Tibial artery (tissue), 4 donors: Measurements from ENCODE around the gene CRPPA.
A peak's percentile ranks its signal among the peaks of the same experiment; 100 is the strongest.

Experiments used
- DNase-seq, 2 donors: peaks; one replicate each; pipeline ENCODE4 v3.0.0-alpha.2; 2019
- H3K27ac ChIP-seq, 2 donors: fragments of 200-600 bp; sonication (generic) in 1 of 2; 1 replicate in 1 of 2; 2 replicates in 1 of 2; pipeline ENCODE4 v1.5.1; 2018 to 2019; ENCODE audit warnings: mild to moderate bottlenecking in 1 of 2
- H3K27me3 ChIP-seq, 2 donors: fragments of 200-600 bp; sonication (generic) in 1 of 2; one replicate each; pipeline versions ENCODE4 v1.5.1 to v1.6.0; 2016 to 2019
- H3K36me3 ChIP-seq, 3 donors: fragments of 200-600 bp; sonication (generic) in 2 of 3; one replicate each; pipeline ENCODE4 v1.5.1; 2016 to 2019; ENCODE audit warnings: mild to moderate bottlenecking in 2 of 3
- H3K4me1 ChIP-seq, 4 donors: fragments of 200-600 bp; sonication (generic) in 2 of 4; 1 replicate in 3 of 4; 2 replicates in 1 of 4; pipeline ENCODE4 v1.5.1; 2016 to 2019
- H3K4me3 ChIP-seq, 2 donors: fragments of 200-600 bp; sonication (generic) in 1 of 2; 1 replicate in 1 of 2; 2 replicates in 1 of 2; pipeline ENCODE4 v1.5.1; 2018 to 2019; ENCODE audit warnings: mild to moderate bottlenecking in 2 of 2
- H3K9me3 ChIP-seq, 3 donors: fragments of 200-600 bp; sonication (generic) in 1 of 3; one replicate each; pipeline ENCODE4 v1.5.1; 2016 to 2019
- intact Hi-C: fragments of 100-400 bp; cut with DNase I; formaldehyde crosslinking; loops from one replicate; pipeline ENCODE4 v1.15.0; 2023; ENCODE audit warnings: low total_unique reads
- TF ChIP-seq, protein P1 (sequence below), 2 experiments: fragments of 200-600 bp in 1 of 2; fragments of 450-650 bp in 1 of 2; IDR thresholded peaks; one replicate each; pipeline ENCODE4 v1.5.1; 2017 to 2019; ENCODE audit warnings: antibody characterized with exemption in 2 of 2, mild to moderate bottlenecking in 1 of 2, moderate library complexity in 1 of 2

The CRPPA gene

DNA sequence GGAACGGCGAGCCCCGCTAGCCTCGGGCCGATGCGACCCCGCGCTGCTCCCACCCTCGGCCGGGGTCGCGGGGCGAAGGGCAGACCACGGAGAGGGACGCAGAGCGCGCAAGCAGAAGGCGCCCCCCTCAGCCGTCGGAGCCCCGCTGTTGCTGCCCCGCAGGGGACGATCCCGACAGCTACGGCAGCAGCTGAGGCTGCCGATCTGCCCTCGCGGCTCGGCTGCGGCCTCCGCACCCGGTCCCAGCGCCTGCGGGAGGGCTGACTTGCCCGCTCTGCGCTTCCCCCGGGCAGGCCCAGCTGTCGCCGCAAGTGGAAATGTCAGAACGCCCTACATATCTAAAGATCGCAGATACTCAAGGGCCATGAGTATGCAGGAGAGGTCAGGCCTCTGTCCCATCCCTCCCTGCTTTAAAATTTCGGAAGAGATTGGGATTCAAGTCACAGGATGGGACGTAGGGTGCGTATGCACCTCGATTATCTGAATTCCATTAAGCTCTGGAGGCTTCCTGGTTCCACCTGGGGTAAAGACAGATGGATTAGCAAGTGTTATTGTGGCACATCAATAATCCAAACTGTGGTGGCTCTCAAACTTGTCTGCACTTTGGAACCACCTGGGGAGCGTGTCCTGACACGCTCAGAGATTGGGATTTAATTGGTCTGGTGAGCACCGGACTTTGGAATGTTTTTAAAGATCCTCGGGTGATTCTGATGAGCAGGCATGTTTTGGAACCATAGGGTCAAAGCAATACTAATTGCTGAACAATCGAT, at the start of gene CRPPA:
TSS of gene CRPPA (minus strand) at position 206 of the 770 bp plus-strand sequence. CDS start 216 bp downstream, outside the sequence.
- peak within 1 kb of the TSS; percentile 59 to 74 for H3K4me3 ChIP-seq
- peak within 1 kb of the TSS; percentile 91 to 97 for H3K27ac ChIP-seq
- peak in 1 of 2 donors; percentile 69 for DNase-seq
- H3K9me3 ChIP-seq, result no peaks in the 10 kb centered on the region
- peaks cover 0 to 16% (median 13%) of the 10 kb centered on the region in 4 donors for H3K4me1 ChIP-seq
- intact Hi-C loops, result no loop called here
- no peaks in the 10 kb centered on the region for H3K27me3 ChIP-seq
- no peaks in the 10 kb centered on the region for H3K36me3 ChIP-seq
- TF ChIP-seq, protein P1, sequence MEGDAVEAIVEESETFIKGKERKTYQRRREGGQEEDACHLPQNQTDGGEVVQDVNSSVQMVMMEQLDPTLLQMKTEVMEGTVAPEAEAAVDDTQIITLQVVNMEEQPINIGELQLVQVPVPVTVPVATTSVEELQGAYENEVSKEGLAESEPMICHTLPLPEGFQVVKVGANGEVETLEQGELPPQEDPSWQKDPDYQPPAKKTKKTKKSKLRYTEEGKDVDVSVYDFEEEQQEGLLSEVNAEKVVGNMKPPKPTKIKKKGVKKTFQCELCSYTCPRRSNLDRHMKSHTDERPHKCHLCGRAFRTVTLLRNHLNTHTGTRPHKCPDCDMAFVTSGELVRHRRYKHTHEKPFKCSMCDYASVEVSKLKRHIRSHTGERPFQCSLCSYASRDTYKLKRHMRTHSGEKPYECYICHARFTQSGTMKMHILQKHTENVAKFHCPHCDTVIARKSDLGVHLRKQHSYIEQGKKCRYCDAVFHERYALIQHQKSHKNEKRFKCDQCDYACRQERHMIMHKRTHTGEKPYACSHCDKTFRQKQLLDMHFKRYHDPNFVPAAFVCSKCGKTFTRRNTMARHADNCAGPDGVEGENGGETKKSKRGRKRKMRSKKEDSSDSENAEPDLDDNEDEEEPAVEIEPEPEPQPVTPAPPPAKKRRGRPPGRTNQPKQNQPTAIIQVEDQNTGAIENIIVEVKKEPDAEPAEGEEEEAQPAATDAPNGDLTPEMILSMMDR (IDR thresholded peaks at IDR 0.05), result no peak

DNA sequence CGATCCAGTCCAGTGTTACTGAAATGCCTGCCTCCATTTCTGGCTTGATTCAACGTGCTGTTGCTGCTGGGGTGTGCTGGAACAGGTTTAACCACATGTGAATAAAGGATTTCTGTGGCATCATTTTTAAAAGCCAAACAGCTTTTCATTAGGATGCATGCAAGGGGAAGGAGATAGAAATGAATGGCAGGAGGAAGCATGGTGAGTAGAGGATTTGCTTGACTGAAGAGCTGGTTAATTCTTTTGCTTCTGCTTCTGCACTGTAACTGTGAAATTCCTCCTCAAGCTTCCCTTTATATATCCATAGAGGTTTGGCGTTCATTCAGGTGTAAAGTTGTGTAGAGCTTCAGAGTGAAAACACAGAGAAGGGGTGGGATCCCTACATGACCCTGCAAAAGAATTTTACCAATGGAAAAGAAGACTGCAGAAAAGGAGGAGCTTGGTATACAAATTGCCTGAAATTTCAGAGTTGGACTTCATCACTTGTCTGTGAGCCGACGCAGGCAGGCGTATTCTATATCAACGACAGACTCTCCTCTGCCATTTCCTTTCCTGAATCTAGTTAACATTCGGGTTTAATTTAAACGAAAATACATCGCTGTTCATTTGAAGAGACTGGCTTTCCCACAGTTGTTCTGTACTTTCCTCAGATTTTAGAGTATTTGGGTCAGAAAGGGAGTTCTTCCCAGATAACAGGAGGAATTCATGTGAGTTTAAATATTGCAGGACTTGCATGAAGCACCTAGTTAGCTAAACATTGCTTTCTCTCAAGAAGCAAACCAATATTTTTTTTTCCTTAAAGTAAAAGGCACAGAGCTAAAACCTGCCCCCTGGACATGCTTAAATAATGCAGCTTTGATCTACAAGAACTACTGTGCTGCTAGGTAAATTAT, 44.4 kb upstream of the CRPPA start, which contains the start of gene SOSTDC1:
TSS of gene SOSTDC1 (minus strand) at position 270 of the 893 bp plus-strand sequence. CDS start at position 200, 70 bp downstream.
- Histone ChIP-seq H3K9me3 (no peaks in the 10 kb centered on the region), H3K27ac (no peak within 1 kb of the TSS), H3K36me3 (no peaks in the 10 kb centered on the region), H3K4me1 (peaks cover 0 to 8% (median 3%) of the 10 kb centered on the region in 4 donors), H3K27me3 (no peaks in the 10 kb centered on the region), H3K4me3 (peak within 1 kb of the TSS in 1 of 2 donors; percentile 30)
- intact Hi-C loops, result no loop called here
- no peak for DNase-seq
- TF ChIP-seq, protein P1 (IDR thresholded peaks at IDR 0.05), result no peak

DNA sequence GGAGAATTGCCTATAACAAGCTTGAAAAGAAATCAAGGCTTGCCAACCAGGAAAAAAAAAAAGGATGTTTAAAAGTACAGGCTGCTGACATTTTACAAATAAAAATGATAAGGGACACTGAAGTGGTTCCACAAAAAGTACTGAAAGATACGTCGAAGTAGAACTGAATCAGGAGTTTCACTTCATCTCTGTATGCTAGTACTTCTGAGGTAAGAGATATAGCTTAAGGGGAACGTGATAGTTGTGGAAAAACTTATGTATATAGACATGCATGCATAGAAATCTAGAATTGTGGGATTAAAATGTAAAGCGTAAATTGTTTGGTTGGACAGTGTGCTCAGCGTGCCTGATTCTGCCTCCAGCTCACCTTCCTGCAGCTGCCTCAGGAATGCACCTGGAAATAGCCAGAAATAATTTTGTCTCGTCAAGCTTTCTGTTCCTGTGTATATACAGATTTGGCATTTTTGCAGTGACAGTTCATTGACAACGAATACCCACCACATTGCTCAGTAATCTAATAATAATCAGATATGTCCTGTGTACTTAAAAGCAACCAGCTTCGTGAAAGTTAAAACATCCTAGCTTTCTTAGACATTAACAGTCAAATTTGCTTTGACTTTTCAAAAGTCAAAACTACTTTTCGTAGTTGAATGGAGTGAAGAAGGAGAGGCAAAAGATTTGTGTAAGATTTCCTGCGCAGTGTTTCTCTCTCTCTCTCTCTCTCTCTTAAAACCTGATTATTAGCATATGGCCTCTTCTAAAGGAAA, 42.8 kb upstream of the CRPPA start:
- TF ChIP-seq, protein P1 (IDR thresholded peaks at IDR 0.05), result no peak

DNA sequence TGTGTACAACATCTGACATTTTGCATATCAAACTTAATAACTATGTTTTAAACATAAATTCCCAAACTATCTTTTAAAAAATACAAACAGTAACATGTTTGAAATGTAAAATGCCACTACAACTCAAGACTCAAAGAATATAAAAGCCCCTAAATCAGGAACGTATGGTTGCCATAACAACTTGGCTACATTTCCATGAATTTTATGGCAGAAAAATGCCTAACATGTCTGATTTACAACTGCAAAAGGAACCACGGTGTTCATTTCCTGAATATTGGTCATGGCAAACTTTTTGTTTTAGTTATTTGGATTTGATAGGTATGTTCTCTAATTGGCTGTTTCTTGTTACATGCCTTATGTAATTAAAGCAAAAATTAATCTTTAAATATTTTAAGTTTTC, 42.2 kb upstream of the CRPPA start:
- Histone ChIP-seq H3K4me3 (no peak overlapping the region), H3K9me3 (no peaks in the 10 kb centered on the region), H3K27me3 (no peaks in the 10 kb centered on the region), H3K36me3 (no peaks in the 10 kb centered on the region), H3K4me1 (peaks cover 0 to 8% (median 3%) of the 10 kb centered on the region in 4 donors), H3K27ac (no peak overlapping the region)
- no peak for DNase-seq
- intact Hi-C loops, result no loop called here
- TF ChIP-seq, protein P1 (IDR thresholded peaks at IDR 0.05), result no peak

More for the DNA sequence above, 42.8 kb upstream of the CRPPA start:
- Histone ChIP-seq H3K27me3 (no peaks in the 10 kb centered on the region), H3K36me3 (no peaks in the 10 kb centered on the region), H3K4me3 (no peak overlapping the region), H3K27ac (no peak overlapping the region), H3K4me1 (peaks cover 0 to 8% (median 3%) of the 10 kb centered on the region in 4 donors), H3K9me3 (no peaks in the 10 kb centered on the region)
- no peak for DNase-seq
- intact Hi-C loops, result no loop called here

DNA sequence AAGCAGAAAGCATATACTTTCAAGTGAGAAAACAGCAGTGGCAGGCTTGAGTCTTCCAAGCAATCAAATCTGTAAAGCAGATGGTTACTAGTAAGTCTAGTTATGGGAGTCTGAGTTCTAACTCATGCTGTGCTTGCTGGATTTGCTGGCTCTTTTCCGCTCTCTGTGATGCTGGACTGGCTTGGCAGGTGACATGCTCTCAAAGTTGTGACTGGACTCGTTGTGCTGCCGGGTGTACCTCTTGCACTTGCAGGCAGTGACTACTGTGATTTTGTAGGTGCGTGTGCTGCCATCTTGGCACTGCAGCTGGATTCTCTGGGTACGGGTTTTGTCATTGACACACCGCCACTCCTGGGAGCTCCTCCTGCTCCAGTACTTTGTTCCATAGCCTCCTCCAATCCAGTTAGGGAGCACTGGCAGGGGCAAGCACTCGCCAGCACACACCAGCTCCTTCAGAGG, 41.1 kb upstream of the CRPPA start:
- TF ChIP-seq, protein P1 (IDR thresholded peaks at IDR 0.05), result no peak
- Histone ChIP-seq H3K9me3 (no peaks in the 10 kb centered on the region), H3K27me3 (no peaks in the 10 kb centered on the region), H3K27ac (no peak overlapping the region), H3K4me3 (no peak overlapping the region), H3K4me1 (peaks cover 0 to 8% (median 3%) of the 10 kb centered on the region in 4 donors), H3K36me3 (no peaks in the 10 kb centered on the region)
- no peak for DNase-seq
- intact Hi-C loops, result no loop called here
